SK-N-SH (cell line): ENCODE results near the gene CRELD2. TPM values are rescaled to one million over a fixed set of nuclear protein-coding genes. Genes with fewer than 3 reads are reported as not detected.
A peak's percentile ranks its signal among the peaks of the same experiment; 100 is the strongest.

ENCODE experiments used
- CTCF ChIA-PET: fragments of 300-600, 350-600 bp; formaldehyde crosslinking; extraction: SDS; loops from one replicate; lab custom pipeline; 2021; lab: Yijun Ruan, JAX
- POLR2A ChIA-PET: fragments of 350-600 bp; sonication (Branson Sonifier 250); formaldehyde crosslinking; extraction: SDS; loops from one replicate; lab custom pipeline; 2020; ENCODE audit warnings: antibody characterized with exemption, inconsistent platforms; lab: Yijun Ruan, JAX
- DNase-seq: peaks from one replicate; pipeline ENCODE4 v3.0.0; 2012
- H2AFZ ChIP-seq: fragments of 200-600 bp; sonication (generic); 2 replicates; pipeline ENCODE4 v1.8.1; 2016; ENCODE audit warnings: antibody characterized with exemption, mild to moderate bottlenecking, low read depth
- H3F3A ChIP-seq: fragments of 200-600 bp; sonication (generic); replicated peaks from 2 replicates; pipeline ENCODE3; 2016; ENCODE audit warnings: antibody characterized with exemption, mild to moderate bottlenecking; ENCODE audit not compliant: insufficient read depth
- H3K27ac ChIP-seq, 2 experiments: fragments of 200-500 bp in 1 of 2; fragments of 200-600 bp in 1 of 2; sonication (Bioruptor generic) in 1 of 2; sonication (generic), shearing (Covaris generic) in 1 of 2; 2 replicates each; pipeline versions ENCODE4 v1.5.1 to v1.6.1; 2014 to 2016; ENCODE audit warnings: low read depth in 2 of 2, inconsistent platforms in 1 of 2, low read length in 1 of 2, mild to moderate bottlenecking in 1 of 2, mixed read lengths in 1 of 2
- H3K27me3 ChIP-seq: fragments of 200-600 bp; sonication (generic), shearing (Covaris generic); 2 replicates; pipeline ENCODE4 v1.6.1; 2016; ENCODE audit warnings: mixed run types; ENCODE audit not compliant: insufficient read depth
- H3K36me3 ChIP-seq, 2 experiments: fragments of 200-500 bp in 1 of 2; fragments of 200-600 bp in 1 of 2; sonication (Bioruptor generic) in 1 of 2; sonication (generic) in 1 of 2; replicated peaks in 1 of 2; 2 replicates each; pipeline versions ENCODE3 to v1.5.1; 2014 to 2016; ENCODE audit warnings: low read length in 1 of 2, mild to moderate bottlenecking in 1 of 2; ENCODE audit not compliant: insufficient read depth in 2 of 2, control insufficient read depth in 1 of 2
- H3K4me1 ChIP-seq, 2 experiments: fragments of 200-500 bp in 1 of 2; fragments of 200-600 bp in 1 of 2; sonication (Bioruptor generic) in 1 of 2; sonication (generic), shearing (Covaris generic) in 1 of 2; 2 replicates each; pipeline versions ENCODE4 v1.5.1 to v1.6.1; 2014 to 2016; ENCODE audit warnings: low read depth in 1 of 2, low read length in 1 of 2, mixed run types in 1 of 2; ENCODE audit not compliant: insufficient read depth in 2 of 2, control insufficient read depth in 1 of 2
- H3K4me2 ChIP-seq: fragments of 200-600 bp; sonication (generic), shearing (Covaris generic); 2 replicates; pipeline ENCODE4 v1.6.1; 2017; ENCODE audit warnings: mixed run types
- H3K4me3 ChIP-seq, 2 experiments: fragments of 200-500 bp in 1 of 2; fragments of 200-600 bp in 1 of 2; sonication (Bioruptor generic) in 1 of 2; sonication (generic), shearing (Covaris generic) in 1 of 2; 2 replicates each; pipeline versions ENCODE4 v1.5.1 to v1.8.1; 2014 to 2016; ENCODE audit warnings: low read depth in 2 of 2, inconsistent platforms in 1 of 2, low read length in 1 of 2, mild to moderate bottlenecking in 1 of 2, mixed read lengths in 1 of 2, moderate library complexity in 1 of 2
- H3K79me2 ChIP-seq: fragments of 200-600 bp; sonication (generic); 2 replicates; pipeline ENCODE4 v1.8.1; 2017; ENCODE audit warnings: mild to moderate bottlenecking; ENCODE audit not compliant: insufficient read depth
- H3K9ac ChIP-seq: fragments of 200-600 bp; sonication (generic); 2 replicates; pipeline ENCODE4 v1.6.1; 2017; ENCODE audit warnings: mixed run types
- H3K9me2 ChIP-seq: fragments of 200-600 bp; sonication (generic); 2 replicates; pipeline ENCODE4 v1.6.1; 2017; ENCODE audit warnings: mixed run types
- H3K9me3 ChIP-seq: fragments of 200-600 bp; sonication (generic); 2 replicates; pipeline ENCODE4 v1.6.1; 2017; ENCODE audit warnings: mixed run types, mild to moderate bottlenecking, moderate library complexity
- H4K20me1 ChIP-seq: fragments of 200-600 bp; sonication (generic); 2 replicates; pipeline ENCODE4 v1.6.1; 2017; ENCODE audit warnings: mild to moderate bottlenecking, mixed run types; ENCODE audit not compliant: insufficient read depth
- ELF1 ChIP-seq: IDR thresholded peaks from 2 replicates; pipeline ENCODE4 v1.4.0; 2012
- EP300 ChIP-seq, 2 experiments: IDR thresholded peaks; 2 replicates each; pipeline versions ENCODE4 v1.4.0 to v1.6.1; 2012; ENCODE audit warnings: borderline replicate concordance in 1 of 2, low read depth in 1 of 2, low read length in 1 of 2
- FOSL2 ChIP-seq: IDR thresholded peaks from 2 replicates; pipeline ENCODE4 v1.4.0; 2012; ENCODE audit warnings: low read depth, mild to moderate bottlenecking, moderate library complexity, borderline replicate concordance
- GABPA ChIP-seq: IDR thresholded peaks from 2 replicates; pipeline ENCODE4 v1.4.0; 2012; ENCODE audit warnings: low read depth, mild to moderate bottlenecking
- GATA2 ChIP-seq: sonication (generic); formaldehyde crosslinking; IDR thresholded peaks from 2 replicates; pipeline ENCODE4 v1.5.0; 2020; ENCODE audit warnings: mild to moderate bottlenecking, missing genetic modification reagents
- MEF2A ChIP-seq: IDR thresholded peaks from 2 replicates; pipeline ENCODE4 v1.4.0; 2012; ENCODE audit warnings: low read depth, borderline replicate concordance
- NFIC ChIP-seq: IDR thresholded peaks from 2 replicates; pipeline ENCODE4 v1.4.0; 2012; ENCODE audit warnings: borderline replicate concordance
- NRF1 ChIP-seq: IDR thresholded peaks from 2 replicates; pipeline ENCODE4 v1.6.1; 2012; ENCODE audit warnings: low read depth, mild to moderate bottlenecking, low read length
- POLR2AphosphoS5 ChIP-seq: IDR thresholded peaks from 2 replicates; pipeline ENCODE4 v1.6.1; 2012; ENCODE audit warnings: low read depth, low read length
- RCOR1 ChIP-seq: fragments of 150-350 bp; IDR thresholded peaks from 2 replicates; pipeline ENCODE4 v1.6.1; 2017; ENCODE audit warnings: antibody characterized with exemption, low read length
- SMC3 ChIP-seq: IDR thresholded peaks from 2 replicates; pipeline ENCODE4 v1.6.1; 2012; ENCODE audit warnings: low read depth, low read length, improper control_type of control experiment
- TCF12 ChIP-seq: IDR thresholded peaks from 2 replicates; pipeline ENCODE4 v1.4.0; 2012
- YY1 ChIP-seq: IDR thresholded peaks from 2 replicates; pipeline ENCODE4 v1.4.0; 2012; ENCODE audit warnings: low read depth, mild to moderate bottlenecking
- WGBS: methylation state at CpG from one replicate; pipeline ENCODE4 v1.1.6; 2017; ENCODE audit warnings: low lambda C conversion rate; 5-methylcytosine and 5-hydroxymethylcytosine counted together
- polyA plus RNA-seq, 3 experiments: library from polyadenylated mRNA; depleted of rRNA; stranded (reverse); fragments of >200 nt; gene quantifications; 2 replicates each; pipeline ENCODE4 v1.2.3, GENCODE V29; 2012
- TF ChIP-seq, protein P1 (sequence below): fragments of 150-350 bp; IDR thresholded peaks from 2 replicates; pipeline ENCODE4 v1.6.1; 2016; ENCODE audit warnings: mild to moderate bottlenecking, low read depth, low read length
- TF ChIP-seq, protein P2 (sequence below): IDR thresholded peaks from 2 replicates; pipeline ENCODE4 v1.4.0; 2012; ENCODE audit warnings: low read depth
- TF ChIP-seq, protein P3 (sequence below): fragments of 200-600 bp; sonication (generic); IDR thresholded peaks from 2 replicates; pipeline ENCODE4 v1.6.1; 2017; ENCODE audit warnings: antibody characterized with exemption, mild to moderate bottlenecking, moderate library complexity

The CRELD2 gene
- polyA plus RNA-seq, 1 of the 3 experiments (the other 2 are of a cell fraction) = 113 TPM

DNA sequence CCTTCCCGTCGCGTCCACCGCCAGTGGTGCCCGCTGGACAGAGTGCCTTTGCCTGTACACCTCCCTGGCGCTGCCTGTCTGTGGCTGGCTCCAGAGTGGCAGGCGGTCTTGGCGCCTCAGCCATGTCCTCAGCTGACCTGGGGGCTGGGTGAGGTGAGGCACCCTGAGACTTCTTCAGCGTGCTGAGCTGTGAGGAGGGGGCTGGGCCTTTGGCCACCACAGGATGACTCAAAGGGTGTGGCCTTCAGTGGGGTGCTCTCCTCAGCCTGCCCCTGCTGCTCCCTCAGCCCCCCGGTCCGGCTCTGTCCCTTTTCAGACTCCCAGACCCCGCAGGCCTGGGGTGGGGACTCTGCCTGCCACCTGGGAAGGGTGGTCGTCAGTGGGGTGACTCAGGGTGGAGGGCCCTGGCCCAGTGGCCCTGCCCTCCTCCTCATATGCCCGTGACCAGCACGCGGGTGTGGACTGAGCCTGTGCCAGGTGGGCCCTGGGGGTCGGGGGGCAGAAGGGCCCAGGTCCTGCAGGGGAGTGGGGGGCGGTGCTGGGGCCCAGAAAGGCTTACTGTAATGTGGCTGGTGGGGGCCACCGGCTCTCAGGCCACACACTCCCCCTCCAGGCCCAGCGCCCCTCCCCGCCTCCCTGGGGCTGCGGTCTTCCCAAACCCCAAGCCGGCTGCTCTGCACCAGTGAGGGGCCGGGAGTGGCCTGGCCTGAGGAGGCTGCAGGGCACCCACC is 15.9 kb downstream of the CRELD2 start:
- Histone ChIP-seq H3K4me3 (no peak overlapping the region), H3K9me2 (no peaks in the 10 kb centered on the region), H3K27ac (no peak overlapping the region; a peak in 1 of 4 replicates), H3K9me3 (no peaks in the 10 kb centered on the region), H4K20me1 (no peaks in the 10 kb centered on the region), H3K4me1 (peaks cover 6 to 35% of the 10 kb centered on the region in 2 experiments; a peak in 2 of 4 replicates), H3K4me2 (0 out of 2 replicates have a peak overlapping the region, but pooled peaks have one; percentile 7), H3F3A (no peaks in the 10 kb centered on the region), H3K79me2 (no peaks in the 10 kb centered on the region), H3K36me3 (no peaks in the 10 kb centered on the region), H2AFZ (no peak overlapping the region), H3K27me3 (no peaks in the 10 kb centered on the region), H3K9ac (no peak overlapping the region)
- ChIA-PET POLR2A (interaction anchor here (1.9 kb wide), 1 partner anchor 16 kb away, joined by 5 read pairs; the partner anchor contains the start of genes ALG12 and CRELD2), CTCF (interaction anchor here (0.6 to 5.2 kb wide), 2 partner anchors 97 to 167 kb away, joined by 3 to 88 read pairs; no protein-coding TSS in a partner anchor)
- TF ChIP-seq, protein P1, sequence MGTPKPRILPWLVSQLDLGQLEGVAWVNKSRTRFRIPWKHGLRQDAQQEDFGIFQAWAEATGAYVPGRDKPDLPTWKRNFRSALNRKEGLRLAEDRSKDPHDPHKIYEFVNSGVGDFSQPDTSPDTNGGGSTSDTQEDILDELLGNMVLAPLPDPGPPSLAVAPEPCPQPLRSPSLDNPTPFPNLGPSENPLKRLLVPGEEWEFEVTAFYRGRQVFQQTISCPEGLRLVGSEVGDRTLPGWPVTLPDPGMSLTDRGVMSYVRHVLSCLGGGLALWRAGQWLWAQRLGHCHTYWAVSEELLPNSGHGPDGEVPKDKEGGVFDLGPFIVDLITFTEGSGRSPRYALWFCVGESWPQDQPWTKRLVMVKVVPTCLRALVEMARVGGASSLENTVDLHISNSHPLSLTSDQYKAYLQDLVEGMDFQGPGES = no peak
- TF ChIP-seq ELF1 (no peak), MEF2A (no peak), RCOR1 (no peak), NFIC (no peak), NRF1 (no peak), EP300 (IDR thresholded peaks at IDR 0.05; ENCODE audit: borderline replicate concordance in 1 of 2, low read depth in 1 of 2, low read length in 1 of 2) (no peak), GATA2 (CRISPR knock-in tag) (no peak), GABPA (no peak), YY1 (no peak), POLR2AphosphoS5 (no peak)
- TF ChIP-seq, protein P2, sequence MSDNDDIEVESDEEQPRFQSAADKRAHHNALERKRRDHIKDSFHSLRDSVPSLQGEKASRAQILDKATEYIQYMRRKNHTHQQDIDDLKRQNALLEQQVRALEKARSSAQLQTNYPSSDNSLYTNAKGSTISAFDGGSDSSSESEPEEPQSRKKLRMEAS = no peak
- DNase-seq = peak; percentile 44
- 75% methylated on average over 5 of the region's 24 CpGs for WGBS

DNA sequence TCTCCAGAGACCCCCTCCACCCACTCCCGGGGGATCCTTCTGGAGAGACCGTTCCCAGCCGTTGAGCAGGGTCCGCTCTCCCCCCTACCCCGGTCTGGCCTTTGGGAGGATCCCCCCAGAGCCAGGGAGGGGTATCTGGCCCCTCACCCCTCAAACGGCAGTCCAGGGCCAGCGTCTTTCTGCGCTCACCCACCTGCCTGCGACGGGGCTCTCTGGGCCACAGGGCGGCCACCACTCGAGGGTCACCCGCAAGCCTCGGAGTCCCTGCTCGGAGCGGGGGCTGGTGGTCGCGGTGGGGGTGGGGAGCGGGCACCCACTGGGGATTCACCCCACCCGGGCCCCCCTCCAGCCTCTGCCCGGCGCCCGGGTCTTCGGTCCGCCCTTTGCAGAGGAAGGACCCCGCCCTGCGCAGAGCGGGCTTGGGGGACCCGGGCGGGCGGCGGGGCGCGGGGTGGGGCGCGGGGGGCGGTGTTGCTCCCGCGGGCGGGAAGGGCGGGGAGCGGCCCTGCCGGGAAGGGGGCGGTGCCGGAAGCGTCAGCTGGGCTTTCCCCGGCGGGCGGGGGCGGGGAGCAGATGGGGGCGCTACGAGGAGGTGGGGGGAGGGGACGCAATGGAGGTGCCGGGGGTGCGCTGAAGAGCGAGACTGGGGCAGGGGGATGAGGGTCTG is 16.6 kb downstream of the CRELD2 start:
- ChIA-PET POLR2A (no interaction called here), CTCF (no interaction called here)
- peak; percentile 81 for DNase-seq
- Histone ChIP-seq H3K9ac (no peak overlapping the region), H3K4me2 (0 out of 2 replicates have a peak overlapping the region, but pooled peaks have one; percentile 7), H3K4me3 (no peak overlapping the region), H3K9me2 (no peaks in the 10 kb centered on the region), H2AFZ (no peak overlapping the region), H4K20me1 (no peaks in the 10 kb centered on the region), H3K9me3 (no peaks in the 10 kb centered on the region), H3F3A (no peaks in the 10 kb centered on the region), H3K4me1 (peaks cover 6 to 31% of the 10 kb centered on the region in 2 experiments; a peak in 2 of 4 replicates), H3K36me3 (no peaks in the 10 kb centered on the region), H3K27me3 (no peaks in the 10 kb centered on the region), H3K79me2 (no peaks in the 10 kb centered on the region), H3K27ac (no peak overlapping the region; a peak in 1 of 4 replicates)
- TF ChIP-seq NFIC (no peak), FOSL2 (no peak), SMC3 (no peak), RCOR1 (no peak), NRF1 (no peak), EP300 (IDR thresholded peaks at IDR 0.05; ENCODE audit: borderline replicate concordance in 1 of 2, low read depth in 1 of 2, low read length in 1 of 2) (no peak), TCF12 (no peak)
- TF ChIP-seq, protein P3, sequence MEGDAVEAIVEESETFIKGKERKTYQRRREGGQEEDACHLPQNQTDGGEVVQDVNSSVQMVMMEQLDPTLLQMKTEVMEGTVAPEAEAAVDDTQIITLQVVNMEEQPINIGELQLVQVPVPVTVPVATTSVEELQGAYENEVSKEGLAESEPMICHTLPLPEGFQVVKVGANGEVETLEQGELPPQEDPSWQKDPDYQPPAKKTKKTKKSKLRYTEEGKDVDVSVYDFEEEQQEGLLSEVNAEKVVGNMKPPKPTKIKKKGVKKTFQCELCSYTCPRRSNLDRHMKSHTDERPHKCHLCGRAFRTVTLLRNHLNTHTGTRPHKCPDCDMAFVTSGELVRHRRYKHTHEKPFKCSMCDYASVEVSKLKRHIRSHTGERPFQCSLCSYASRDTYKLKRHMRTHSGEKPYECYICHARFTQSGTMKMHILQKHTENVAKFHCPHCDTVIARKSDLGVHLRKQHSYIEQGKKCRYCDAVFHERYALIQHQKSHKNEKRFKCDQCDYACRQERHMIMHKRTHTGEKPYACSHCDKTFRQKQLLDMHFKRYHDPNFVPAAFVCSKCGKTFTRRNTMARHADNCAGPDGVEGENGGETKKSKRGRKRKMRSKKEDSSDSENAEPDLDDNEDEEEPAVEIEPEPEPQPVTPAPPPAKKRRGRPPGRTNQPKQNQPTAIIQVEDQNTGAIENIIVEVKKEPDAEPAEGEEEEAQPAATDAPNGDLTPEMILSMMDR = no peak
- WGBS = 12% methylated on average over 16 of the region's 56 CpGs
